ENCODE results near the gene ATP2B3.

DNA sequence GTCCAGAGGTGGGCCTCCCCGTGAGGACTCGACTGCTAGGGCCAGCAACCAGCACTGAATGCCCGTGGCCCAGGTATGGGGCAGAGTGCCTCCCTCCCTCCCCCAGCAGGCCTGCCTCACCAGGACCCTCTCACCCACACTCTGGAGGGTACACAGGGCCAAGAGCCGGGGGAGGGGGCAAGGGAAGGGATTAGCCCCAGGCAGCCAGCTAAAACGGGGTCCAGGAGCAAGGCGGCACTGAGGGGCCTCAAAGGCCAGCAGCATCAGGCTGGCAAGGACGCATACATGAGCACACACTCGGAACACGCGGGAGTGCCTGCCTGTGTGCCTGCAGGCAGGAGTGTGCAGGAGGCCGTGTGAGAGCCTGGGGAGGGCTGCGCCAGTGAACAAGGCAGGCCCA, 111.2 kb downstream of the ATP2B3 start:
- no peak for TF ChIP-seq CTCF (IDR thresholded peaks at IDR 0.05)
- TF ChIP-seq POLR2A (IDR thresholded peaks at IDR 0.05) = no peak
- TF ChIP-seq POLR2AphosphoS5 (IDR thresholded peaks at IDR 0.05) = no peak
- no peak for TF ChIP-seq EP300 (IDR thresholded peaks at IDR 0.05)
